ENCODE results near the gene MCM8. TPM values are rescaled to one million over a fixed set of nuclear protein-coding genes. Genes with fewer than 3 reads are reported as not detected.
"Not testable (repeated sequence)": the region's sequence is repeated elsewhere in the genome, so short reads cannot be mapped to it uniquely, and the experiment has no call there.

The MCM8 gene
- total and polyA plus RNA-seq, 2 donors, result 5.4 to 10.7 TPM

- H3K4me1 ChIP-seq (ENCODE audit: insufficient read depth), result no peaks in the 10 kb centered on the region
- no peak overlapping the region for H3K4me3 ChIP-seq (ENCODE audit: low read depth, low read length)
- H3K27ac ChIP-seq (ENCODE audit: low read depth), result no peak overlapping the region
- DNase-seq (ENCODE audit: extremely low spot score), result no peak
- H3K36me3 ChIP-seq (ENCODE audit: insufficient read depth), result peaks cover under 1% of the 10 kb centered on the region
- 68% methylated on average over 6 of the region's 6 CpGs for WGBS
These were observed 79.1 kb downstream of the MCM8 start for GRCh38 chr20:6029538-6029937.

DNA sequence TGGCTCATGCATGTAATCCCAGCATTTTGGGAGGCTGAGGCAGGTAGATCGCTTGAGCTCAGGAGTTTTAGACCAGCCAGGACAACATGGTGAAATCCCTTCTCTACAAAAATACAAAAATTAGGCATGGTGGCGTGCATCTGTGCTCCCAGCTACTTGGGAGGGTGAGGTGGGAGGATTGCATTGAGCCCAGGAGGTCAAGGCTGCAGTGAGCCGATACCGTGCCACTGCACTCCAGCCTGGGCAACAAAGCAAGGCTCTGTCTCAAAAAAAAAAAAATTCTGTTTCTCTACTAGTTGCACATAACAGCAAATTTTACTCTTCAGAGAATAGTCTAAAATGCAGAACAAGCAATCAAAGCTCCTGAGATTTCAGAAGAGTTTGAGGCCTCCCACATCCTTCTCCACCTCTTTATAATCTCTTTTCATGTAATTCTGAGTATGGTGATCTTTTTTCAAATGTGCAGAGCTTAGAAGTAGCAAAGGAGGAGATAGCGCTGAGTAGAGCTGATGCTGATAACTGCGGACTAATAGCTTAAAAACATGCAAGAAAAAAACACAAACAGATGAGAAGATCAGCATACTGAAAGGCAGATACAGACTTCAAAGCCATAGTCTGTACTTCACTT lies 80.1 kb downstream of the MCM8 start:
- WGBS, result 88% methylated on average over 6 of the region's 6 CpGs

GRCh38 chr20:6032907-6033306 lies 82.5 kb downstream of the MCM8 start:
- H3K36me3 ChIP-seq (ENCODE audit: insufficient read depth); H3K4me1 ChIP-seq (ENCODE audit: insufficient read depth); H3K4me3 ChIP-seq (ENCODE audit: low read depth, low read length); DNase-seq (ENCODE audit: extremely low spot score); H3K27ac ChIP-seq (ENCODE audit: low read depth): not testable (repeated sequence)
- 96% methylated on average over 8 of the region's 8 CpGs for WGBS

More for the DNA sequence above, 80.1 kb downstream of the MCM8 start:
- H3K4me3 ChIP-seq (ENCODE audit: low read depth, low read length), result no peak overlapping the region
- peaks cover 4% of the 10 kb centered on the region for H3K36me3 ChIP-seq (ENCODE audit: insufficient read depth)
- no peak for DNase-seq (ENCODE audit: extremely low spot score)
- no peaks in the 10 kb centered on the region for H3K4me1 ChIP-seq (ENCODE audit: insufficient read depth)
- H3K27ac ChIP-seq (ENCODE audit: low read depth), result no peak overlapping the region

DNA sequence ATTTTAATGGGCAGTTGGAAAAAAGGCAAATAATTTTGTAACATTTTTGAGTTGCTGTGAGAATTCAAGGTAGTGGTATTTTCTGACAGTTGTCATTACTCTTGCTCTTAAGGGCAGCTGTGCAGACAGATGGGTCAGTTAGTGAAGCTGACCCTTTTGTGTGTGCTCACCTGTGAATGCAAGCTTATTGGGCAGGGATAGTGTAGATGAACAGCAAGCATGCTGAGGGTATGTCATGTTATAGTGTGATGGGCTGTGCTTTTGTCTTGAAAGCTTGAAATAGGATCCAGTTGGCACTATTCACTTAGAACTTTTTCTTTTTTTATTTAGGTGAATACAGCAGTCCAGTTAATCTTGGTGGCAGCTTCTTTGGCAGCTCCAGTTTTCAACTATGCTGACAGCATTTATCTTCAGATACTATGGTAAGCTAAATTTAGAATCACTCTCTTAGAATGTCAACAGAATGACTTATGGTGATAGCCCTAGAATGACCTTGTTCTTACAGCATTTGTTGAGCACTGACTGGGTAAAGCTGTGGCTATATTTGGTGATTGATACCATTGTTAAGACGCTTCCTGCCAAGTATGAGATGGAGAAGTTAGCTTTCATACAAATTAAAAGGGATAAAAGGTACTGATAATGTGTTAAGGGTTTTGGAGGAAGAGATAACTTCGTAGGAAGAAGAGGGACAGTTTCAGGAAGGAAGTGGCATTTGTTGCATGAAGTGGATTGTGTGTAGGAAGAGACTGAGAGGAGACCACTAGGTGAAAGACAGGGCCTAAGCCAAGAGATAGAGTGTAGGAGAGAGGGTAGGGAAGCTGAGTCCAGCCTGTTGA lies 83.9 kb downstream of the MCM8 start:
- no peak for DNase-seq (ENCODE audit: extremely low spot score)
- Histone ChIP-seq H3K4me3 (ENCODE audit: low read depth, low read length) (no peak overlapping the region), H3K4me1 (ENCODE audit: insufficient read depth) (no peaks in the 10 kb centered on the region), H3K27ac (ENCODE audit: low read depth) (no peak overlapping the region), H3K36me3 (ENCODE audit: insufficient read depth) (peaks cover 6% of the 10 kb centered on the region)
- 43% methylated on average over 2 of the region's 2 CpGs for WGBS

DNA sequence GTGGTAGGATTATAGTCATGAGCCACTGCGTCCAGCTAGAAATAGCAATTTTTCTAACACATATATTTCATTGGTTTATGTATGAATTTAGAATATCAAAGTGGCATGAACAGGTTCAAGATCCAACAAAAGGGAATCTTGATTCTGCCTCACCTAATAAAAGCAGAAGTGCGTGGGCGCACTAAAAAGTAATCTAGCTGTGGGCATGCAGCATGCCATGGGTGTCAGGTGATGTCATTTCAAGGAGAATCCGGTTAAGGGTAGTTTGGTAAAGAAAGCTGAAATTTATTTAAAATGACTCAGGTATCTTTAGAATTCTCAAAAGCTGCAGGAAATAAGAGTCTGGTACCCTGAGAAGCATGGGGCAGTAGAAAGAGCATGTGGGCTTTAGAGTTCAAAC lies 85.8 kb downstream of the MCM8 start:
- H3K27ac ChIP-seq (ENCODE audit: low read depth), result no peak overlapping the region
- no peak for DNase-seq (ENCODE audit: extremely low spot score)
- H3K4me1 ChIP-seq (ENCODE audit: insufficient read depth), result no peaks in the 10 kb centered on the region
- no peak overlapping the region for H3K4me3 ChIP-seq (ENCODE audit: low read depth, low read length)
- peaks cover 9% of the 10 kb centered on the region for H3K36me3 ChIP-seq (ENCODE audit: insufficient read depth)
- WGBS, result 96% methylated on average over 4 of the region's 4 CpGs

- 86% methylated on average over 1 of the region's 1 CpG for whole genome bisulfite sequencing
- Histone ChIP-seq H3K4me3 (ENCODE audit: low read depth, low read length) (no peak overlapping the region), H3K36me3 (ENCODE audit: insufficient read depth) (peaks cover 9% of the 10 kb centered on the region), H3K4me1 (ENCODE audit: insufficient read depth) (no peaks in the 10 kb centered on the region), H3K27ac (ENCODE audit: low read depth) (no peak overlapping the region)
- DNase-seq (ENCODE audit: extremely low spot score), result no peak
These were observed 86.6 kb downstream of the MCM8 start for GRCh38 chr20:6037082-6037481.

GRCh38 chr20:6038256-6038655 lies 87.8 kb downstream of the MCM8 start:
- no peak for DNase-seq (ENCODE audit: extremely low spot score)
- H3K4me3 ChIP-seq (ENCODE audit: low read depth, low read length), result no peak overlapping the region
- H3K4me1 ChIP-seq (ENCODE audit: insufficient read depth), result no peaks in the 10 kb centered on the region
- H3K27ac ChIP-seq (ENCODE audit: low read depth), result no peak overlapping the region
- WGBS, result 84% methylated on average over 3 of the region's 3 CpGs
- peaks cover 9% of the 10 kb centered on the region for H3K36me3 ChIP-seq (ENCODE audit: insufficient read depth)

DNA sequence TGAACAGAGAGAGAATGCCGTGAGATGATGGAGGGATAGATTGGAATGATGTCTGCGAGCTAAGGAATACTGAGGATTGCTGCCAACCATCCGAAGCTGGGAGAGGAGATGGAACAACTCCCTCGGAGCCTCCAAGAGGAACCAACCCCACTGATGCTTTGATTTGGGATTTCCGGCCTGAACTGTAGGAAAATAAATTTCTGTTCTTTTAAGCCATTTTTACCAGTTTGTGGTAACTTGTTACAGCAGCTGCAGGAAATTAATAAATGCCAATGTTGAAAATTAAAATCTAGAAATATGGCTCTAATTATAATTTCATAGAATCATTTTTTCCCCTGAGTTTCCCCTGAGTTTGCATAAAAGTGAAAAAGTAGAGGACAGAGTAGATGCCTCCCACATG lies 89.3 kb downstream of the MCM8 start:
- H3K36me3 ChIP-seq (ENCODE audit: insufficient read depth), result peaks cover 6% of the 10 kb centered on the region

DNA sequence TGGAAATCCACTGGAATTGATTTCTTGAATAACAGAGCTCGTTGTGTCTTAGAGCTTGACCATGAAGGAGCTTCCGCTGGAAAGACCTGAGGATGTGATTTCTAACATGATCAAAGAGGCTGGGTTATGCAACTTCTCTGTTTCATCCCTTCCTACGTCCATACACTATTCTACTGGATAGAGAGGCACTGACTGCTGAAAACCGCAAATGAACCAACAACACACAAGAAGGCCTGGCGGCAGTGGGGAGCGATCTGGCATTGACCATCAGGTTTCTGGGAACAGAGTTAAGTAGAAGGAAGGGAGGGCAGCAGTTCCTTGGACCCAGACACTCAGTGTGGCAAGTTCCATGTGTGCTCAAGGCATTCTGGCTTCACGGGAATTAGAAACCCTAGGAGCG lies 90.1 kb downstream of the MCM8 start:
- Histone ChIP-seq H3K36me3 (ENCODE audit: insufficient read depth) (peaks cover 6% of the 10 kb centered on the region), H3K27ac (ENCODE audit: low read depth) (no peak overlapping the region), H3K4me3 (ENCODE audit: low read depth, low read length) (no peak overlapping the region), H3K4me1 (ENCODE audit: insufficient read depth) (no peaks in the 10 kb centered on the region)
- 91% methylated on average over 8 of the region's 8 CpGs for WGBS
- no peak for DNase-seq (ENCODE audit: extremely low spot score)

More for the DNA sequence above, 89.3 kb downstream of the MCM8 start:
- WGBS, result 79% methylated on average over 5 of the region's 5 CpGs
- no peak overlapping the region for H3K4me3 ChIP-seq (ENCODE audit: low read depth, low read length)
- H3K27ac ChIP-seq (ENCODE audit: low read depth), result no peak overlapping the region
- DNase-seq (ENCODE audit: extremely low spot score), result no peak
- no peaks in the 10 kb centered on the region for H3K4me1 ChIP-seq (ENCODE audit: insufficient read depth)

- Histone ChIP-seq H3K27ac (ENCODE audit: low read depth) (no peak overlapping the region), H3K4me1 (ENCODE audit: insufficient read depth) (no peaks in the 10 kb centered on the region), H3K4me3 (ENCODE audit: low read depth, low read length) (no peak overlapping the region), H3K36me3 (ENCODE audit: insufficient read depth) (peaks cover 6% of the 10 kb centered on the region)
- no peak for DNase-seq (ENCODE audit: extremely low spot score)
- WGBS, result 80% methylated on average over 67 of the region's 67 CpGs
These were observed 90.7 kb downstream of the MCM8 start for GRCh38 chr20:6040958-6041807.

DNA sequence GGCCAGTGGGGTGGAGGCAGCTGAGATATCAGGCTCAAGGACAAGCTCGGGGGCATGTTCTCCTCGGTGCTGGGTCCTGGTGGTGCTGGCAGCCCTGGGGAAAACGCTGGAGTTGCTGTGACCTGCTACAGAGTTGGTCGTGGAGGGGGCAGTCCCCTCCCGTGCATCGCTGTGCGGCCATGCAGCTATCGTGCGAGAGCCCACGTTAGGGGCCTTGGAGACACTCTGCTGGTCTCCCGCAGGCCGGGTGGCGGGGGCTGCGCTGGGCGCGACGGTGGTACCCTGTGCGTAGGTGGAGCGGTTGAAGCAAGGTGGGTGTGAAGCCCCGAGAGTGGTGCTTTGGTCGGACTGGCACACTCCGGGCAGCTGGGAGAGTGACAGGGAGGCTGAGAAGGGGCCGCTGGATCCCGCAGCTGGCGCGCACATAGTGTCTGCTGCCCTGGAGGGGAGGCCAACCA lies 91.4 kb downstream of the MCM8 start:
- Histone ChIP-seq H3K4me1 (ENCODE audit: insufficient read depth) (no peaks in the 10 kb centered on the region), H3K27ac (ENCODE audit: low read depth) (no peak overlapping the region), H3K36me3 (ENCODE audit: insufficient read depth) (peaks cover 3% of the 10 kb centered on the region), H3K4me3 (ENCODE audit: low read depth, low read length) (no peak overlapping the region)
- 93% methylated on average over 26 of the region's 26 CpGs for WGBS
- no peak for DNase-seq (ENCODE audit: extremely low spot score)

GRCh38 chr20:6044115-6044514 lies 93.7 kb downstream of the MCM8 start:
- Histone ChIP-seq H3K4me3 (ENCODE audit: low read depth, low read length) (no peak overlapping the region), H3K27ac (ENCODE audit: low read depth) (no peak overlapping the region), H3K4me1 (ENCODE audit: insufficient read depth) (no peaks in the 10 kb centered on the region), H3K36me3 (ENCODE audit: insufficient read depth) (peaks cover 3% of the 10 kb centered on the region)
- WGBS, result 83% methylated on average over 2 of the region's 2 CpGs
- no peak for DNase-seq (ENCODE audit: extremely low spot score)

- H3K27ac ChIP-seq (ENCODE audit: low read depth), result no peak overlapping the region
- H3K4me3 ChIP-seq (ENCODE audit: low read depth, low read length), result no peak overlapping the region
- H3K4me1 ChIP-seq (ENCODE audit: insufficient read depth), result no peaks in the 10 kb centered on the region
- DNase-seq (ENCODE audit: extremely low spot score), result no peak
- peaks cover 3% of the 10 kb centered on the region for H3K36me3 ChIP-seq (ENCODE audit: insufficient read depth)
These were observed 95.1 kb downstream of the MCM8 start for GRCh38 chr20:6045566-6045965.

Measured in urinary bladder (tissue), 4 donors.